ENCODE results near the gene ELAVL2. TPM values are rescaled to one million over a fixed set of nuclear protein-coding genes. Genes with fewer than 3 reads are reported as not detected.

Gene ELAVL2
- total and polyA plus RNA-seq, 3 donors from 2014 or later, result 52.7 to 77.0 (median 75.7) TPM

GRCh38 chr9:23798325-23798724 is 27.7 kb downstream of the ELAVL2 start:
- H3K27me3 ChIP-seq, result no peaks in the 10 kb centered on the region
- 86 to 89% methylated on average over 4 of the region's 4 CpGs for WGBS, 2 donors
- H3K4me3 ChIP-seq, result no peak overlapping the region
- no peaks in the 10 kb centered on the region for H3K4me1 ChIP-seq
- H3K9me3 ChIP-seq, result no peaks in the 10 kb centered on the region
- intact Hi-C loops (cut with DNase I; ENCODE audit: low total_unique reads), result no loop called here
- H3K27ac ChIP-seq, result no peak overlapping the region
- DNase-seq, result no peak
- no peaks in the 10 kb centered on the region for H3K36me3 ChIP-seq (ENCODE audit: low read depth, missing control alignments)
- TF ChIP-seq CTCF (IDR thresholded peaks at IDR 0.05) (no peak), POLR2A (IDR thresholded peaks at IDR 0.05) (no peak)

- no peaks in the 10 kb centered on the region for H3K9me3 ChIP-seq
- TF ChIP-seq CTCF (IDR thresholded peaks at IDR 0.05), result no peak
- no peak for DNase-seq
- no peak overlapping the region for H3K27ac ChIP-seq
- no peaks in the 10 kb centered on the region for H3K4me1 ChIP-seq
- H3K36me3 ChIP-seq (ENCODE audit: low read depth, missing control alignments), result no peaks in the 10 kb centered on the region
- WGBS, 2 donors, result 83 to 92% methylated on average over 3 of the region's 3 CpGs
- intact Hi-C loops (cut with DNase I; ENCODE audit: low total_unique reads), result no loop called here
- H3K27me3 ChIP-seq, result no peaks in the 10 kb centered on the region
- H3K4me3 ChIP-seq, result no peak overlapping the region
Measured at GRCh38 chr9:23796209-23796608, 29.8 kb downstream of the ELAVL2 start.

GRCh38 chr9:23790351-23791260 is 35.4 kb downstream of the ELAVL2 start:
- Histone ChIP-seq H3K27me3 (no peaks in the 10 kb centered on the region), H3K4me3 (no peak overlapping the region), H3K36me3 (ENCODE audit: low read depth, missing control alignments) (no peaks in the 10 kb centered on the region), H3K27ac (no peak overlapping the region), H3K9me3 (no peaks in the 10 kb centered on the region), H3K4me1 (no peaks in the 10 kb centered on the region)
- no peak for TF ChIP-seq POLR2A (IDR thresholded peaks at IDR 0.05)
- TF ChIP-seq CTCF (IDR thresholded peaks at IDR 0.05), result no peak
- intact Hi-C loops (cut with DNase I; ENCODE audit: low total_unique reads), result no loop called here
- DNase-seq, result no peak
- WGBS, 2 donors, result 66 to 70% methylated on average over 9 of the region's 9 CpGs

GRCh38 chr9:23789529-23790254 is 36.3 kb downstream of the ELAVL2 start:
- 82 to 86% methylated on average over 4 of the region's 4 CpGs for WGBS, 2 donors
- Histone ChIP-seq H3K4me1 (no peaks in the 10 kb centered on the region), H3K9me3 (no peaks in the 10 kb centered on the region), H3K4me3 (no peak overlapping the region), H3K27ac (no peak overlapping the region), H3K27me3 (no peaks in the 10 kb centered on the region), H3K36me3 (ENCODE audit: low read depth, missing control alignments) (no peaks in the 10 kb centered on the region)
- DNase-seq, result no peak
- intact Hi-C loops (cut with DNase I; ENCODE audit: low total_unique reads), result no loop called here
- TF ChIP-seq CTCF (IDR thresholded peaks at IDR 0.05), result no peak
- TF ChIP-seq POLR2A (IDR thresholded peaks at IDR 0.05), result no peak
